ENCODE results near the gene RTKN.

DNA sequence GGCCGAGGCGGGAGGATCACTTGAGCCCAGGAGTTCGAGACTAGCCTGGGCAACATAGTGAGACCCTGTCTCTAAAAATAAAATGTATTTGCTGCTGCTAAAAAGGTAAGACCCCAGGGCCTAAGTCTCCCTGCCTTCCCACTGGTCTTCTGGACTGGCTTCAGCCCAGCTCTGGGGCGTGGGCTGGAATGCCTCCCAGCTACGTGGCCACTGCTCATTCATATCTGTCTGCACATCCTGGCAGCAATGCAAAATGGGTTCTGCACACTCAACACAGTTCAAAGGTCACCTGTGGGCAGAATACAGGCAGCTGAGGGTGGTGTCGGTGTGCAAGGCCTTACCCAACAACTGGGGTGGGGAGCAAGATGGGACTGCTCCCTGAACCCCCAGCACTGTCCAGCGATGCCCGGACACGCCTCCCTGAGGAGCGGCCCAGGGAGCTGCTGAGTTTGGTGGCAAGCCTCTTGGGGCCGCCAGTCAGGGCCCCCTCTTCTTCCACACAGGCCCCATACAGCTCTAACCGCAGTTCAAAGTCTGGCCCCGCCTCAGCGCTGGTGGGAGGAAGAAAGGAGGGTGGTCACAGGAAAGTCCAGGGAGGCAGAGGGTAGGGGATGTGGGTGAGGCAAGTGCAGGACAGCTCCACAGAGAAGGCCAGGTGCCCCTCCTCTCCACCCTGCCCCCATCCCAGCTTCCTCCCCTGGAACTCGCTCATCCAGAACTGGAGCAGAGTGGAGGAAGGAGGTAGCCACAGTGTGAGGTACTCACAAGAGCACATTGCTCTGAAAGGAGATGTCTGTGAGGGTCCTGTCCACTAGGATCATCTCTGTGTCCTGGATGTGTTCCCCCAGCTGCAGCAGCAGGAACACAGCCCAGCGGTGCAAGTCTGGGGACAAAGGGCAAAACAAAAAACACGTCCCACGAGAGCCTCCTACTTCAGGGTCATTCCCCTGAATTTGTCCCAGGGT is 12.0 kb downstream of the RTKN start:
- TF ChIP-seq EZH2 (IDR thresholded peaks at IDR 0.05; ENCODE audit: insufficient read depth, poor library complexity, severe bottlenecking) (no peak), EZH2phosphoT487 (IDR thresholded peaks at IDR 0.05; ENCODE audit: insufficient read depth, low read depth) (no peak)
